Thyroid gland (tissue), 4 donors: Measurements from ENCODE around the gene CARMIL1. TPM values are rescaled to one million over a fixed set of nuclear protein-coding genes. Genes with fewer than 3 reads are reported as not detected.

Source experiments
- DNase-seq, 2 donors: peaks; one replicate each; pipeline ENCODE4 v3.0.0-alpha.2; 2019
- H3K27ac ChIP-seq, 3 donors: fragments of 200-600 bp; sonication (generic); 1 replicate in 2 of 3; 2 replicates in 1 of 3; pipeline ENCODE4 v1.5.1; 2016 to 2019; ENCODE audit warnings: mild to moderate bottlenecking in 1 of 3, moderate library complexity in 1 of 3
- H3K27me3 ChIP-seq: fragments of 200-600 bp; sonication (generic); one replicate; pipeline ENCODE4 v1.5.1; 2019
- H3K36me3 ChIP-seq, 2 donors: fragments of 200-600 bp; sonication (generic); one replicate each; pipeline ENCODE4 v1.5.1; 2016 to 2019
- H3K4me1 ChIP-seq, 2 donors: fragments of 200-600 bp; sonication (generic); one replicate each; pipeline ENCODE4 v1.5.1; 2017 to 2019
- H3K4me3 ChIP-seq, 3 donors: fragments of 200-600 bp; sonication (generic); replicated peaks in 1 of 3; 1 replicate in 2 of 3; 2 replicates in 1 of 3; pipeline ENCODE4 v1.5.1; 2016; ENCODE audit warnings: mild to moderate bottlenecking in 1 of 3
- H3K9me3 ChIP-seq: fragments of 200-600 bp; sonication (generic); one replicate; pipeline ENCODE4 v1.5.1; 2017
- CTCF ChIP-seq, 6 experiments: fragments of 200-600 bp in 3 of 6; fragments of 450-650 bp in 3 of 6; sonication (generic) in 3 of 6; IDR thresholded peaks; one replicate each; pipeline ENCODE4 v1.5.1; 2016 to 2019; ENCODE audit warnings: antibody characterized with exemption in 6 of 6, mild to moderate bottlenecking in 2 of 6, inconsistent platforms in 1 of 6, moderate library complexity in 1 of 6
- POLR2A ChIP-seq, 2 donors: fragments of 450-650 bp; IDR thresholded peaks; one replicate each; pipeline ENCODE4 v1.6.1; 2017; ENCODE audit warnings: antibody characterized with exemption in 2 of 2, mild to moderate bottlenecking in 2 of 2, moderate library complexity in 1 of 2
- WGBS, 2 donors: methylation state at CpG; one replicate each; pipeline ENCODE4 v1.1.5; 2017; 5-methylcytosine and 5-hydroxymethylcytosine counted together
- intact Hi-C: fragments of 100-400 bp; cut with DNase I; formaldehyde crosslinking; loops from one replicate; pipeline ENCODE4 v1.15.1; 2023
- total RNA-seq, 4 donors: library from RNA; depleted of rRNA; stranded (reverse); fragments of >200 nt; gene quantifications; one replicate each; pipeline ENCODE4 v1.2.3, GENCODE V29; 2016

Gene CARMIL1
- total RNA-seq, 4 donors from 2014 or later: 24.7 to 34.4 (median 30.7) TPM

GRCh38 chr6:25311331-25311840, 32.2 kb downstream of the CARMIL1 start:
- DNase-seq: no peak
- TF ChIP-seq CTCF (IDR thresholded peaks at IDR 0.05) (no peak), POLR2A (IDR thresholded peaks at IDR 0.05) (no peak)
- intact Hi-C loops: no loop called here
- H3K27me3 ChIP-seq: no peaks in the 10 kb centered on the region
- H3K9me3 ChIP-seq: no peaks in the 10 kb centered on the region
- peak overlapping the region in 1 of 3 donors; percentile 25 for H3K27ac ChIP-seq
- peaks cover 0 to 24% of the 10 kb centered on the region in 2 donors for H3K4me1 ChIP-seq
- no peak overlapping the region for H3K4me3 ChIP-seq
- no peaks in the 10 kb centered on the region for H3K36me3 ChIP-seq
- 100% methylated on average over 1 of the region's 1 CpG for WGBS, 2 donors

- H3K36me3 ChIP-seq: no peaks in the 10 kb centered on the region
- TF ChIP-seq CTCF (IDR thresholded peaks at IDR 0.05) (no peak), POLR2A (IDR thresholded peaks at IDR 0.05) (no peak)
- H3K27ac ChIP-seq: peak overlapping the region in 2 of 3 donors; percentile 15 to 32
- H3K4me3 ChIP-seq: no peak overlapping the region
- H3K27me3 ChIP-seq: no peaks in the 10 kb centered on the region
- 62 to 68% methylated on average over 2 of the region's 2 CpGs for whole genome bisulfite sequencing, 2 donors
- H3K9me3 ChIP-seq: no peaks in the 10 kb centered on the region
- DNase-seq: no peak
- H3K4me1 ChIP-seq: peaks cover 0 to 24% of the 10 kb centered on the region in 2 donors
- intact Hi-C loops: no loop called here
Observed at GRCh38 chr6:25312034-25312620, 33.0 kb downstream of the CARMIL1 start.

GRCh38 chr6:25312703-25313102, 33.5 kb downstream of the CARMIL1 start:
- TF ChIP-seq POLR2A (IDR thresholded peaks at IDR 0.05): no peak
- TF ChIP-seq CTCF (IDR thresholded peaks at IDR 0.05): no peak
- intact Hi-C loops: no loop called here
- Histone ChIP-seq H3K36me3 (no peaks in the 10 kb centered on the region), H3K4me1 (peaks cover 0 to 24% of the 10 kb centered on the region in 2 donors), H3K9me3 (no peaks in the 10 kb centered on the region), H3K27ac (peak overlapping the region in 2 of 3 donors; percentile 15 to 32), H3K27me3 (no peaks in the 10 kb centered on the region), H3K4me3 (no peak overlapping the region)
- DNase-seq: no peak
- WGBS, 2 donors: 17 to 21% methylated on average over 2 of the region's 2 CpGs

- H3K9me3 ChIP-seq: no peaks in the 10 kb centered on the region
- H3K4me3 ChIP-seq: no peak overlapping the region
- H3K4me1 ChIP-seq: peaks cover 0 to 24% of the 10 kb centered on the region in 2 donors
- no peaks in the 10 kb centered on the region for H3K36me3 ChIP-seq
- no peak for DNase-seq
- no peaks in the 10 kb centered on the region for H3K27me3 ChIP-seq
- H3K27ac ChIP-seq: no peak overlapping the region
- intact Hi-C loops: no loop called here
- no peak for TF ChIP-seq CTCF (IDR thresholded peaks at IDR 0.05)
- TF ChIP-seq POLR2A (IDR thresholded peaks at IDR 0.05): no peak
- WGBS, 2 donors: 97 to 99% methylated on average over 2 of the region's 2 CpGs
Observed at GRCh38 chr6:25314509-25315175, 35.5 kb downstream of the CARMIL1 start.
